ENCODE results near the gene CYB5A.

DNA sequence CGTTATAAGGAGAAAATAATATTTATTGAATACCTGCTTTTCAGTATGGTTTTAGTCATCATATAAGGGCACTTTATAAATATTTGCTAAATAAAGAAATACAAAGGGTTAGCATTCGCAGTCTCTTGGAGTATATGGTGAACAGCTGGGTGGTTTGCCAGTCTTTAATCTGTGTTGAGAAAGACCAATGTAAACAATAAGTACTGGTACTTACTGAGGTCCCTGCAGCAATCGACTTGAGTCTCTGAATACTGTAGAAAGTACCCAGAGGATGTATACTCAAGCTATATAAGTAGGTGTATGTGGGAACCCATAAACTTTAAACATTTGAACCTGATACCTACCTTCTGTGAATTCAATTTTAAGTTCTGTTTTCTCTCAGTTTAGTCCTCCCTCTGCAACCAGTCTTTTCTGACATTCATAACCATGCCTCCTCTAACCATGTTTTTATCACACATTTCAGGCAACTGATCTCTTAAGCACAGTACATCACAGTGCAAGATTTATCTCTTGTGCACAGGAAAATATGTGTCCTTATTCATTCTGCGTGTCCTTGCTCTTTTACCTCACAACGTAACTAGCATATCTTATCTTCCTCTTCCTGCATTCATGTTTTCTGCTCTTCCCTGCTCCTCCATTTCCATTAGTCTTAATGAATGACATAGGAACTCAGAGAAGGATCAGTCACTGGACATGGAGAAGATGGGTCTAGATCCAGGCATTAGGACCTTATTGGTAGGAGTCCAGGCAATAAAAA lies 45.6 kb upstream of the CYB5A start:
- TF ChIP-seq, protein P1, sequence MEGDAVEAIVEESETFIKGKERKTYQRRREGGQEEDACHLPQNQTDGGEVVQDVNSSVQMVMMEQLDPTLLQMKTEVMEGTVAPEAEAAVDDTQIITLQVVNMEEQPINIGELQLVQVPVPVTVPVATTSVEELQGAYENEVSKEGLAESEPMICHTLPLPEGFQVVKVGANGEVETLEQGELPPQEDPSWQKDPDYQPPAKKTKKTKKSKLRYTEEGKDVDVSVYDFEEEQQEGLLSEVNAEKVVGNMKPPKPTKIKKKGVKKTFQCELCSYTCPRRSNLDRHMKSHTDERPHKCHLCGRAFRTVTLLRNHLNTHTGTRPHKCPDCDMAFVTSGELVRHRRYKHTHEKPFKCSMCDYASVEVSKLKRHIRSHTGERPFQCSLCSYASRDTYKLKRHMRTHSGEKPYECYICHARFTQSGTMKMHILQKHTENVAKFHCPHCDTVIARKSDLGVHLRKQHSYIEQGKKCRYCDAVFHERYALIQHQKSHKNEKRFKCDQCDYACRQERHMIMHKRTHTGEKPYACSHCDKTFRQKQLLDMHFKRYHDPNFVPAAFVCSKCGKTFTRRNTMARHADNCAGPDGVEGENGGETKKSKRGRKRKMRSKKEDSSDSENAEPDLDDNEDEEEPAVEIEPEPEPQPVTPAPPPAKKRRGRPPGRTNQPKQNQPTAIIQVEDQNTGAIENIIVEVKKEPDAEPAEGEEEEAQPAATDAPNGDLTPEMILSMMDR (IDR thresholded peaks at IDR 0.05) = no peak
- no peak for TF ChIP-seq POLR2A (IDR thresholded peaks at IDR 0.05)
